ENCODE results near the gene MICAL1.

The MICAL1 gene

DNA sequence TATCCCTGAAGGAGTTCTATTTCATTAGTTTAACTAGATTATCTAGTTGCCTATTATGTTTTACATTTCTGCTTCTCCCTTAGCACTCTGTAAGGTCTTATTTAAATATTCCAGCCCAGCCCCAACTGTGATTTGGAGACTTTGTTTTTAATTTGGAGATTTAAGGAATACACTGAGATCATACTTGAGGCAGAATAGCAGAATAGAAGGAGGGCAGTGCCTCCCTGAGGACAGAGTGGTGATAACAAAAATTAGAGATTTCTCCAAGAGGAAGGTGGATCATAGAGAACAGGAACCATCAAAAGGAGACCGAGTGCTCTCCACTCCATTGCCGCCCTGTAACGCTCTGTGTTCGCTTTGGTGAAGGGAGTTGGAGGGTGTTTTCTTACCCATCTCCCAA, 58.6 kb downstream of the MICAL1 start:
- no peak overlapping the region for H3K9ac ChIP-seq (ENCODE audit: low read depth, low read length, poor library complexity, severe bottlenecking)
- no peaks in the 10 kb centered on the region for H3K9me2 ChIP-seq (replicated peaks; ENCODE audit: low read depth, low read length)
- H3K4me1 ChIP-seq (ENCODE audit: insufficient read depth, low read length, poor library complexity, severe bottlenecking), result no peaks in the 10 kb centered on the region
- H3K27me3 ChIP-seq (ENCODE audit: insufficient read depth, low read length, poor library complexity, severe bottlenecking), result no peaks in the 10 kb centered on the region
- H3F3A ChIP-seq (ENCODE audit: low read depth), result no peaks in the 10 kb centered on the region
- no peaks in the 10 kb centered on the region for H3K9me3 ChIP-seq (ENCODE audit: insufficient read depth, low read depth, low read length)
- no peaks in the 10 kb centered on the region for H3K36me3 ChIP-seq (ENCODE audit: insufficient read depth, low read length)
- TF ChIP-seq EZH2phosphoT487 (IDR thresholded peaks at IDR 0.05; ENCODE audit: borderline replicate concordance), result no peak
- TF ChIP-seq, protein P1, sequence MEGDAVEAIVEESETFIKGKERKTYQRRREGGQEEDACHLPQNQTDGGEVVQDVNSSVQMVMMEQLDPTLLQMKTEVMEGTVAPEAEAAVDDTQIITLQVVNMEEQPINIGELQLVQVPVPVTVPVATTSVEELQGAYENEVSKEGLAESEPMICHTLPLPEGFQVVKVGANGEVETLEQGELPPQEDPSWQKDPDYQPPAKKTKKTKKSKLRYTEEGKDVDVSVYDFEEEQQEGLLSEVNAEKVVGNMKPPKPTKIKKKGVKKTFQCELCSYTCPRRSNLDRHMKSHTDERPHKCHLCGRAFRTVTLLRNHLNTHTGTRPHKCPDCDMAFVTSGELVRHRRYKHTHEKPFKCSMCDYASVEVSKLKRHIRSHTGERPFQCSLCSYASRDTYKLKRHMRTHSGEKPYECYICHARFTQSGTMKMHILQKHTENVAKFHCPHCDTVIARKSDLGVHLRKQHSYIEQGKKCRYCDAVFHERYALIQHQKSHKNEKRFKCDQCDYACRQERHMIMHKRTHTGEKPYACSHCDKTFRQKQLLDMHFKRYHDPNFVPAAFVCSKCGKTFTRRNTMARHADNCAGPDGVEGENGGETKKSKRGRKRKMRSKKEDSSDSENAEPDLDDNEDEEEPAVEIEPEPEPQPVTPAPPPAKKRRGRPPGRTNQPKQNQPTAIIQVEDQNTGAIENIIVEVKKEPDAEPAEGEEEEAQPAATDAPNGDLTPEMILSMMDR (conservative IDR thresholded peaks at IDR 0.05; ENCODE audit: low read length), result peak; percentile 57
- no peaks in the 10 kb centered on the region for H4K20me1 ChIP-seq (ENCODE audit: insufficient read depth, low read length, poor library complexity, severe bottlenecking)
- H2AFZ ChIP-seq (ENCODE audit: low read length), result no peak overlapping the region
- no peak overlapping the region for H3K4me2 ChIP-seq (ENCODE audit: low read depth, low read length, poor library complexity, severe bottlenecking)
- H3K79me2 ChIP-seq (ENCODE audit: insufficient read depth, low read length), result no peaks in the 10 kb centered on the region
- no peak overlapping the region for H3K4me3 ChIP-seq (ENCODE audit: low read length, poor library complexity, severe bottlenecking)

DNA sequence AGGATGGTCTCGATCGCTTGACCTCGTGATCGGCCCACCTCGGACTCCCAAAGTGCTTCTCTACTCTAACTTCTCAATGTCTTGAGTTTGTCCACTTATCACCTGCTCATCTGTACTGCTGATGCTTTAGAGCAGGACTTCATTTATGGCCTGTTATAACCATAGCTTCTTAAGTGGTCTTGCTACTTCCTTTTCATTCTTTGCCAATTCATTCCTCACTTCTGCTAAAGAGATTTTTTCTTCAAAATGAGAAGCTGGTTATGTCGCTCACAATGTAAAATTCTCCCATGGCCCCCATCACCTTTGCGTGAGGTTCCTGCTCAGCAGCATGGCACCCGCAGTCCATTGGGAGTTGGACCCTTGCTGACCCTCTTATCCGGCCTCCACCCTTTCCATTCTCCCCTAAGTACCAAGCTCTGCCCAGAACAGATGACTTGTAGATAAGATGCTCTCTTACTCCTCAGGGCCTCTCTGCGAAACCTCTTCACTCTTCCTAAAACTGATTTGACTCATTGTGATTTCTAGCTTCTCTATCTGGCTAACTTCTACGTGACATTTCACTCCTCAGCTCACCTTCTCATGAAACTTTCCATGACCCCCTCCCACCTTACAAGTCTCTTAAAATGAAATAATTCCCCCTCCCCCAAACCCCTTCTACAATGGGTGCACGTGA, 59.4 kb downstream of the MICAL1 start:
- H3K9ac ChIP-seq (ENCODE audit: low read depth, low read length, poor library complexity, severe bottlenecking), result no peak overlapping the region
- H2AFZ ChIP-seq (ENCODE audit: low read length), result no peak overlapping the region

More for the DNA sequence above, 59.4 kb downstream of the MICAL1 start:
- TF ChIP-seq, protein P1 (conservative IDR thresholded peaks at IDR 0.05; ENCODE audit: low read length), result no peak
- TF ChIP-seq EZH2phosphoT487 (IDR thresholded peaks at IDR 0.05; ENCODE audit: borderline replicate concordance), result no peak
- no peaks in the 10 kb centered on the region for H3K36me3 ChIP-seq (ENCODE audit: insufficient read depth, low read length)
- H3K9me3 ChIP-seq (ENCODE audit: insufficient read depth, low read depth, low read length), result no peaks in the 10 kb centered on the region
- H3K4me2 ChIP-seq (ENCODE audit: low read depth, low read length, poor library complexity, severe bottlenecking), result no peak overlapping the region
- no peaks in the 10 kb centered on the region for H4K20me1 ChIP-seq (ENCODE audit: insufficient read depth, low read length, poor library complexity, severe bottlenecking)
- no peaks in the 10 kb centered on the region for H3K79me2 ChIP-seq (ENCODE audit: insufficient read depth, low read length)
- no peaks in the 10 kb centered on the region for H3F3A ChIP-seq (ENCODE audit: low read depth)
- peaks cover 8% of the 10 kb centered on the region for H3K4me1 ChIP-seq (ENCODE audit: insufficient read depth, low read length, poor library complexity, severe bottlenecking)
- H3K27me3 ChIP-seq (ENCODE audit: insufficient read depth, low read length, poor library complexity, severe bottlenecking), result no peaks in the 10 kb centered on the region
- H3K9me2 ChIP-seq (replicated peaks; ENCODE audit: low read depth, low read length), result no peaks in the 10 kb centered on the region
- no peak overlapping the region for H3K4me3 ChIP-seq (ENCODE audit: low read length, poor library complexity, severe bottlenecking)

Data from Loucy (cell line).